ENCODE data around the gene FMO1. TPM values are rescaled to one million over a fixed set of nuclear protein-coding genes. Genes with fewer than 3 reads are reported as not detected.
A peak's percentile ranks its signal among the peaks of the same experiment; 100 is the strongest.
"Not testable (repeated sequence)": the region's sequence is repeated elsewhere in the genome, so short reads cannot be mapped to it uniquely, and the experiment has no call there.

The FMO1 gene
- total RNA-seq, 6 donors from 2014 or later, result 0.67 to 1.3 (median 0.83) TPM; not detected in 3

- Histone ChIP-seq H3K27ac (no peak overlapping the region), H3K9me3 (no peaks in the 10 kb centered on the region), H3K4me3 (no peak overlapping the region), H3K27me3 (no peaks in the 10 kb centered on the region), H3K36me3 (no peaks in the 10 kb centered on the region), H3K4me1 (no peaks in the 10 kb centered on the region)
- DNase-seq, result no peak
- no peak for ATAC-seq (ENCODE audit: low FRiP score in 2 of 2)
- no peak for TF ChIP-seq CTCF (IDR thresholded peaks at IDR 0.05)
- no peak for TF ChIP-seq POLR2A (IDR thresholded peaks at IDR 0.05)
- no peak for TF ChIP-seq POLR2AphosphoS5 (IDR thresholded peaks at IDR 0.05)
- TF ChIP-seq EP300 (IDR thresholded peaks at IDR 0.05), result no peak
These were observed 17.0 kb upstream of the FMO1 start for GRCh38 chr1:171231326-171231725.

GRCh38 chr1:171233183-171233582 lies 15.1 kb upstream of the FMO1 start:
- no peaks in the 10 kb centered on the region for H3K36me3 ChIP-seq
- no peaks in the 10 kb centered on the region for H3K4me1 ChIP-seq
- H3K9me3 ChIP-seq, result no peaks in the 10 kb centered on the region
- H3K27me3 ChIP-seq, result no peaks in the 10 kb centered on the region
- H3K4me3 ChIP-seq, result no peak overlapping the region
- DNase-seq, result no peak
- ATAC-seq (ENCODE audit: low FRiP score in 2 of 2), result no peak
- no peak overlapping the region for H3K27ac ChIP-seq
- 77 to 89% methylated on average over 1 of the region's 1 CpG for WGBS, 2 donors
- TF ChIP-seq EP300 (IDR thresholded peaks at IDR 0.05) (no peak), POLR2AphosphoS5 (IDR thresholded peaks at IDR 0.05) (no peak), POLR2A (IDR thresholded peaks at IDR 0.05) (no peak)

GRCh38 chr1:171236231-171236630 lies 12.1 kb upstream of the FMO1 start:
- H3K36me3 ChIP-seq; ATAC-seq (ENCODE audit: low FRiP score in 2 of 2); H3K9me3 ChIP-seq; H3K27ac ChIP-seq; H3K4me3 ChIP-seq; H3K4me1 ChIP-seq; H3K27me3 ChIP-seq; DNase-seq: not testable (repeated sequence)
- 81 to 88% methylated on average over 4 of the region's 4 CpGs for WGBS, 2 donors

- ATAC-seq (ENCODE audit: low FRiP score in 2 of 2), result no peak
- Histone ChIP-seq H3K4me3 (no peak overlapping the region), H3K4me1 (no peaks in the 10 kb centered on the region), H3K9me3 (no peaks in the 10 kb centered on the region), H3K36me3 (no peaks in the 10 kb centered on the region), H3K27me3 (no peaks in the 10 kb centered on the region), H3K27ac (no peak overlapping the region)
- TF ChIP-seq CTCF (IDR thresholded peaks at IDR 0.05) (no peak), EP300 (IDR thresholded peaks at IDR 0.05) (no peak), POLR2AphosphoS5 (IDR thresholded peaks at IDR 0.05) (no peak), POLR2A (IDR thresholded peaks at IDR 0.05) (no peak)
- no peak for DNase-seq
- WGBS, 2 donors, result 82 to 83% methylated on average over 4 of the region's 4 CpGs
These were observed 4.4 kb upstream of the FMO1 start for GRCh38 chr1:171243878-171244277.

GRCh38 chr1:171245458-171246064 lies 2.7 kb upstream of the FMO1 start:
- 42 to 43% methylated on average over 6 of the region's 6 CpGs for WGBS, 2 donors
- no peak overlapping the region for H3K4me3 ChIP-seq
- H3K9me3 ChIP-seq, result no peaks in the 10 kb centered on the region
- peak; percentile 26 to 58 (median 54) for TF ChIP-seq CTCF (IDR thresholded peaks at IDR 0.05)
- no peak for TF ChIP-seq EP300 (IDR thresholded peaks at IDR 0.05)
- no peak for TF ChIP-seq POLR2AphosphoS5 (IDR thresholded peaks at IDR 0.05)
- H3K36me3 ChIP-seq, result no peaks in the 10 kb centered on the region
- no peaks in the 10 kb centered on the region for H3K4me1 ChIP-seq
- no peaks in the 10 kb centered on the region for H3K27me3 ChIP-seq
- H3K27ac ChIP-seq, result no peak overlapping the region
- DNase-seq (no peak), ATAC-seq (ENCODE audit: low FRiP score in 2 of 2) (peak in 1 of 2 donors; percentile 75)

- H3K4me3 ChIP-seq, result no peak overlapping the region
- no peak overlapping the region for H3K27ac ChIP-seq
- no peak for DNase-seq
- no peaks in the 10 kb centered on the region for H3K36me3 ChIP-seq
- no peaks in the 10 kb centered on the region for H3K9me3 ChIP-seq
- 87 to 89% methylated on average over 4 of the region's 4 CpGs for WGBS, 2 donors
- peaks cover 0 to 10% (median 5%) of the 10 kb centered on the region in 4 donors for H3K4me1 ChIP-seq
- no peak for ATAC-seq (ENCODE audit: low FRiP score in 2 of 2)
- no peak for TF ChIP-seq POLR2A (IDR thresholded peaks at IDR 0.05)
- TF ChIP-seq CTCF (IDR thresholded peaks at IDR 0.05), result no peak
- no peak for TF ChIP-seq POLR2AphosphoS5 (IDR thresholded peaks at IDR 0.05)
- no peak for TF ChIP-seq EP300 (IDR thresholded peaks at IDR 0.05)
- no peaks in the 10 kb centered on the region for H3K27me3 ChIP-seq
These were observed 793 bp upstream of the FMO1 start for GRCh38 chr1:171247501-171247900.

Data from upper lobe of left lung (tissue), 6 donors.